HepG2 (cell line): Measurements from ENCODE around the gene ALX3. TPM values are rescaled to one million over a fixed set of nuclear protein-coding genes. Genes with fewer than 3 reads are reported as not detected.

Experiments
- AFF4 ChIP-seq: sonication (generic); formaldehyde crosslinking; IDR thresholded peaks from 2 replicates; pipeline ENCODE4 v1.4.0; 2020; ENCODE audit warnings: missing genetic modification reagents
- KAT8 ChIP-seq: IDR thresholded peaks from 2 replicates; pipeline ENCODE4 v1.6.1; 2016; ENCODE audit warnings: missing genetic modification reagents, missing compliant biosample characterization
- MLLT10 ChIP-seq: sonication (generic); formaldehyde crosslinking; IDR thresholded peaks from 2 replicates; pipeline ENCODE4 v1.4.0; 2020; ENCODE audit warnings: missing genetic modification reagents
- MXI1 ChIP-seq: IDR thresholded peaks from 3 replicates; pipeline ENCODE4 v1.6.1; 2012; ENCODE audit warnings: low read depth, low read length, inconsistent platforms, borderline replicate concordance
- NR1H2 ChIP-seq: sonication (generic); formaldehyde crosslinking; IDR thresholded peaks from 2 replicates; pipeline ENCODE4 v1.8.1; 2022; ENCODE audit warnings: low read depth, missing genetic modification reagents, borderline replicate concordance
- PHF8 ChIP-seq: sonication (generic); formaldehyde crosslinking; IDR thresholded peaks from 2 replicates; pipeline ENCODE4 v1.5.0; 2020; ENCODE audit warnings: missing genetic modification reagents
- RFXANK ChIP-seq: IDR thresholded peaks from 2 replicates; pipeline ENCODE4 v1.6.1; 2016
- TARDBP ChIP-seq: sonication (generic); formaldehyde crosslinking; IDR thresholded peaks from 2 replicates; pipeline ENCODE4 v1.8.0; 2022; ENCODE audit warnings: mild to moderate bottlenecking, missing genetic modification reagents
- WIZ ChIP-seq: sonication (generic); formaldehyde crosslinking; IDR thresholded peaks from 2 replicates; pipeline ENCODE4 v1.5.1; 2020; ENCODE audit warnings: mild to moderate bottlenecking, missing genetic modification reagents
- ZBTB38 ChIP-seq: sonication (generic); formaldehyde crosslinking; IDR thresholded peaks from 2 replicates; pipeline ENCODE4 v1.5.1; 2020; ENCODE audit warnings: mild to moderate bottlenecking, missing genetic modification reagents
- ZBTB39 ChIP-seq: sonication (generic); formaldehyde crosslinking; IDR thresholded peaks from 2 replicates; pipeline ENCODE4 v1.5.0; 2020; ENCODE audit warnings: missing genetic modification reagents
- ZNF234 ChIP-seq: sonication (generic); formaldehyde crosslinking; conservative IDR thresholded peaks from 2 replicates; pipeline ENCODE4 v1.5.1; 2020; ENCODE audit warnings: mild to moderate bottlenecking, missing genetic modification reagents
- ZNF235 ChIP-seq: sonication (generic); formaldehyde crosslinking; IDR thresholded peaks from 2 replicates; pipeline ENCODE4 v1.8.1; 2023; ENCODE audit warnings: mild to moderate bottlenecking, missing genetic modification reagents, borderline replicate concordance
- ZNF264 ChIP-seq: sonication (generic); formaldehyde crosslinking; IDR thresholded peaks from 2 replicates; pipeline ENCODE4 v1.4.0; 2020; ENCODE audit warnings: missing genetic modification reagents
- ZNF430 ChIP-seq: sonication (generic); formaldehyde crosslinking; IDR thresholded peaks from 2 replicates; pipeline ENCODE4 v1.9.0; 2021; ENCODE audit warnings: mild to moderate bottlenecking, missing genetic modification reagents
- ZNF546 ChIP-seq: sonication (generic); formaldehyde crosslinking; conservative IDR thresholded peaks from 2 replicates; pipeline ENCODE4 v1.8.1; 2023; ENCODE audit warnings: mild to moderate bottlenecking, missing genetic modification reagents
- ZNF577 ChIP-seq: sonication (generic); formaldehyde crosslinking; IDR thresholded peaks from 2 replicates; pipeline ENCODE4 v1.4.0; 2020; ENCODE audit warnings: mild to moderate bottlenecking, low read depth, missing genetic modification reagents, borderline replicate concordance
- ZNF652 ChIP-seq: IDR thresholded peaks from 2 replicates; pipeline ENCODE4 v1.6.1; 2016; ENCODE audit warnings: low read depth, borderline replicate concordance
- polyA plus RNA-seq, 8 experiments: library from polyadenylated mRNA; depleted of rRNA in 3 of 8; stranded (reverse) in 7 of 8; unstranded in 1 of 8; fragments of >200 nt; fragmentation: Illumina TruSeq in 4 of 8; extraction: Trizol in 4 of 8; gene quantifications; 2 replicates each; pipeline versions ENCODE4 v1.2.1 to v1.2.3, GENCODE V29; 2011 to 2016; ENCODE audit warnings: low read depth in 4 of 8, missing spikeins in 1 of 8, mixed read lengths in 1 of 8; ENCODE audit not compliant: insufficient read depth in 1 of 8
- total RNA-seq, 5 experiments: library from RNA; depleted of rRNA; stranded (reverse); fragments of >200 nt; fragmentation: Illumina TruSeq; extraction: Trizol; gene quantifications; 2 replicates each; pipeline ENCODE4 v1.2.3, GENCODE V29; 2016; ENCODE audit warnings: low read depth in 1 of 5
- TF ChIP-seq, protein P1 (sequence below): sonication (generic); formaldehyde crosslinking; IDR thresholded peaks from 2 replicates; pipeline ENCODE4 v1.8.0; 2022; ENCODE audit warnings: mild to moderate bottlenecking, missing genetic modification reagents; ENCODE audit not compliant: insufficient replicate concordance
- TF ChIP-seq, protein P2 (sequence below): sonication (generic); formaldehyde crosslinking; IDR thresholded peaks from 2 replicates; pipeline ENCODE4 v1.8.1; 2022; ENCODE audit warnings: low read depth, mild to moderate bottlenecking, missing genetic modification reagents

ALX3 gene
- total and polyA plus RNA-seq, 2 of the 13 experiments (the other 11 are each of a cell fraction or from before 2014, with no cell fraction given), result not detected

GRCh38 chr1:110034451-110035235 lies 35.8 kb downstream of the ALX3 start, which contains the start of gene STRIP1 (continued):
- TF ChIP-seq AFF4, result no peak
- no peak for TF ChIP-seq NR1H2 (CRISPR knock-in tag)
- TF ChIP-seq ZNF430 (CRISPR knock-in tag), result no peak
- no peak for TF ChIP-seq ZNF577
- peak; percentile 86 for TF ChIP-seq MXI1
- 0 out of 2 replicates have a peak, but pooled peaks have one; percentile 28 for TF ChIP-seq ZNF235 (CRISPR knock-in tag)
- TF ChIP-seq ZBTB39 (CRISPR knock-in tag), result no peak
- no peak for TF ChIP-seq WIZ (CRISPR knock-in tag)
- TF ChIP-seq TARDBP, result peak; percentile 56; the same call in 1 of the 2 replicates
- TF ChIP-seq KAT8 (CRISPR knock-in tag), result peak; percentile 97
- TF ChIP-seq ZNF546 (CRISPR knock-in tag), result no peak
- 0 out of 2 replicates have a peak, but pooled peaks have one; percentile 57 for TF ChIP-seq ZNF264 (CRISPR knock-in tag)
- 0 out of 2 replicates have a peak, but pooled peaks have one; percentile 16 for TF ChIP-seq ZBTB38 (CRISPR knock-in tag)
- TF ChIP-seq, protein P1, sequence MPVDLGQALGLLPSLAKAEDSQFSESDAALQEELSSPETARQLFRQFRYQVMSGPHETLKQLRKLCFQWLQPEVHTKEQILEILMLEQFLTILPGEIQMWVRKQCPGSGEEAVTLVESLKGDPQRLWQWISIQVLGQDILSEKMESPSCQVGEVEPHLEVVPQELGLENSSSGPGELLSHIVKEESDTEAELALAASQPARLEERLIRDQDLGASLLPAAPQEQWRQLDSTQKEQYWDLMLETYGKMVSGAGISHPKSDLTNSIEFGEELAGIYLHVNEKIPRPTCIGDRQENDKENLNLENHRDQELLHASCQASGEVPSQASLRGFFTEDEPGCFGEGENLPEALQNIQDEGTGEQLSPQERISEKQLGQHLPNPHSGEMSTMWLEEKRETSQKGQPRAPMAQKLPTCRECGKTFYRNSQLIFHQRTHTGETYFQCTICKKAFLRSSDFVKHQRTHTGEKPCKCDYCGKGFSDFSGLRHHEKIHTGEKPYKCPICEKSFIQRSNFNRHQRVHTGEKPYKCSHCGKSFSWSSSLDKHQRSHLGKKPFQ (CRISPR knock-in tag), result no peak
- TF ChIP-seq, protein P2, sequence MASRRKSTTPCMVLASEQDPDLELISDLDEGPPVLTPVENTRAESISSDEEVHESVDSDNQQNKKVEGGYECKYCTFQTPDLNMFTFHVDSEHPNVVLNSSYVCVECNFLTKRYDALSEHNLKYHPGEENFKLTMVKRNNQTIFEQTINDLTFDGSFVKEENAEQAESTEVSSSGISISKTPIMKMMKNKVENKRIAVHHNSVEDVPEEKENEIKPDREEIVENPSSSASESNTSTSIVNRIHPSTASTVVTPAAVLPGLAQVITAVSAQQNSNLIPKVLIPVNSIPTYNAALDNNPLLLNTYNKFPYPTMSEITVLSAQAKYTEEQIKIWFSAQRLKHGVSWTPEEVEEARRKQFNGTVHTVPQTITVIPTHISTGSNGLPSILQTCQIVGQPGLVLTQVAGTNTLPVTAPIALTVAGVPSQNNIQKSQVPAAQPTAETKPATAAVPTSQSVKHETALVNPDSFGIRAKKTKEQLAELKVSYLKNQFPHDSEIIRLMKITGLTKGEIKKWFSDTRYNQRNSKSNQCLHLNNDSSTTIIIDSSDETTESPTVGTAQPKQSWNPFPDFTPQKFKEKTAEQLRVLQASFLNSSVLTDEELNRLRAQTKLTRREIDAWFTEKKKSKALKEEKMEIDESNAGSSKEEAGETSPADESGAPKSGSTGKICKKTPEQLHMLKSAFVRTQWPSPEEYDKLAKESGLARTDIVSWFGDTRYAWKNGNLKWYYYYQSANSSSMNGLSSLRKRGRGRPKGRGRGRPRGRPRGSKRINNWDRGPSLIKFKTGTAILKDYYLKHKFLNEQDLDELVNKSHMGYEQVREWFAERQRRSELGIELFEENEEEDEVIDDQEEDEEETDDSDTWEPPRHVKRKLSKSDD, result peak; percentile 86
- no peak for TF ChIP-seq ZNF652 (CRISPR knock-in tag)
- TF ChIP-seq ZNF234, result peak; percentile 68; the same call in 1 of the 2 replicates
- peak; percentile 79 for TF ChIP-seq PHF8 (CRISPR knock-in tag)
- no peak for TF ChIP-seq MLLT10
- TF ChIP-seq RFXANK, result no peak
